K562 (cell line): ENCODE results near the gene EXOC3L1. TPM values are rescaled to one million over a fixed set of nuclear protein-coding genes. Genes with fewer than 3 reads are reported as not detected.

Experiments
- BDP1 ChIP-seq: IDR thresholded peaks from 3 replicates; pipeline ENCODE4 v1.6.1; 2011; ENCODE audit not compliant: insufficient read length, insufficient read depth
- COPS2 ChIP-seq: fragments of 450-650 bp; conservative IDR thresholded peaks from 2 replicates; pipeline ENCODE4 v1.6.1; 2016; ENCODE audit warnings: mild to moderate bottlenecking, moderate library complexity
- DNMT1 ChIP-seq: fragments of 450-650 bp; IDR thresholded peaks from 2 replicates; pipeline ENCODE4 v1.6.1; 2016; ENCODE audit warnings: antibody characterized with exemption, mild to moderate bottlenecking
- HMGN3 ChIP-seq: IDR thresholded peaks from 2 replicates; pipeline ENCODE4 v1.6.1; 2011; ENCODE audit warnings: borderline replicate concordance, low read depth, mild to moderate bottlenecking, mixed read lengths, low read length; ENCODE audit not compliant: insufficient read length; ENCODE audit errors: extremely low read depth
- HNRNPK ChIP-seq: fragments of 200-400 bp; formaldehyde crosslinking; IDR thresholded peaks from one replicate; pipeline ENCODE4 v1.6.1; 2018; ENCODE audit warnings: mild to moderate bottlenecking, low read depth, low read length; ENCODE audit not compliant: poor library complexity, severe bottlenecking
- HSF4 ChIP-seq: fragments of 250-450 bp; sonication (Bioruptor Pico); IDR thresholded peaks from 2 replicates; pipeline ENCODE4 v2.1.2; 2022; ENCODE audit warnings: mild to moderate bottlenecking, moderate library complexity, borderline replicate concordance
- ILF3 ChIP-seq: fragments of 450-650 bp; IDR thresholded peaks from 2 replicates; pipeline ENCODE4 v1.6.1; 2018; ENCODE audit warnings: antibody characterized with exemption, mild to moderate bottlenecking, moderate library complexity, borderline replicate concordance
- MAFK ChIP-seq: IDR thresholded peaks from 2 replicates; pipeline ENCODE4 v1.6.1; 2011; ENCODE audit warnings: low read length, improper control_type of control experiment
- MCM5 ChIP-seq: fragments of 450-650 bp; IDR thresholded peaks from 2 replicates; pipeline ENCODE4 v1.6.1; 2016; ENCODE audit warnings: low read depth
- MCM7 ChIP-seq, 2 experiments: fragments of 450-650 bp; IDR thresholded peaks; 2 replicates each; pipeline ENCODE4 v1.6.1; 2016 to 2018
- NFYB ChIP-seq: IDR thresholded peaks from 2 replicates; pipeline ENCODE4 v1.6.1; 2011; ENCODE audit warnings: mild to moderate bottlenecking, moderate library complexity; ENCODE audit not compliant: insufficient read length; ENCODE audit errors: extremely low read depth
- PHF21A ChIP-seq: fragments of 450-650 bp; IDR thresholded peaks from 2 replicates; pipeline ENCODE4 v1.6.1; 2017; ENCODE audit warnings: low read depth, borderline replicate concordance
- POLR2B ChIP-seq: fragments of 450-650 bp; IDR thresholded peaks from 2 replicates; pipeline ENCODE4 v1.6.1; 2018; ENCODE audit warnings: low read depth; ENCODE audit not compliant: partially characterized antibody
- POLR3G ChIP-seq: IDR thresholded peaks from 2 replicates; pipeline ENCODE4 v1.6.1; 2011; ENCODE audit not compliant: insufficient read length, insufficient replicate concordance; ENCODE audit errors: extremely low read depth
- PURB ChIP-seq: sonication (generic); formaldehyde crosslinking; IDR thresholded peaks from 2 replicates; pipeline ENCODE4 v1.9.0; 2021; ENCODE audit warnings: low read depth, mild to moderate bottlenecking, missing genetic modification reagents
- RHOXF2B ChIP-seq: fragments of 250-450 bp; sonication (Bioruptor Pico); conservative IDR thresholded peaks from 2 replicates; pipeline ENCODE4 v1.5.1; 2021
- TARDBP ChIP-seq: fragments of 450-650 bp; IDR thresholded peaks from 2 replicates; pipeline ENCODE4 v1.6.1; 2016
- ZC3H11A ChIP-seq: IDR thresholded peaks from 2 replicates; pipeline ENCODE4 v1.6.1; 2012; ENCODE audit warnings: low read depth, low read length, improper control_type of control experiment
- ZFP36 ChIP-seq: fragments of 150-350 bp; IDR thresholded peaks from 2 replicates; pipeline ENCODE4 v1.6.1; 2018; ENCODE audit warnings: low read length, low read depth; ENCODE audit not compliant: partially characterized antibody
- polyA plus RNA-seq, 8 experiments: library from polyadenylated mRNA; depleted of rRNA in 4 of 8; stranded (reverse) in 5 of 8; unstranded in 3 of 8; fragments of >200 nt; fragmentation: Nextera tagmentation in 2 of 8; fragmentation: Illumina TruSeq in 1 of 8; extraction: Ambion mirVana in 2 of 8; extraction: Trizol in 1 of 8; gene quantifications; 2 replicates each; pipeline versions ENCODE4 v1.2.1 to v1.2.3, GENCODE V29; 2011 to 2014; ENCODE audit warnings: inconsistent platforms in 1 of 8, missing spikeins in 1 of 8
- total RNA-seq, 7 experiments: library from RNA; depleted of rRNA in 6 of 7; stranded (reverse); fragments of >200 nt in 6 of 7; fragmentation: Illumina TruSeq in 2 of 7; extraction: Trizol in 2 of 7; gene quantifications; 2 replicates each; pipeline versions ENCODE4 v1.2.1 to v1.2.3, GENCODE V29; 2011 to 2021; ENCODE audit warnings: low replicate concordance in 1 of 7
- TF ChIP-seq, protein P1 (sequence below): fragments of 200-600 bp; sonication (generic); IDR thresholded peaks from one replicate; pipeline ENCODE4 v1.6.1; 2012; ENCODE audit warnings: mild to moderate bottlenecking, low read depth, low read length, inconsistent platforms

The EXOC3L1 gene
- total and polyA plus RNA-seq, 9 of the 15 experiments (the other 6 are each of a cell fraction or from before 2014, with no cell fraction given): 0.08 TPM; not detected in 8

DNA sequence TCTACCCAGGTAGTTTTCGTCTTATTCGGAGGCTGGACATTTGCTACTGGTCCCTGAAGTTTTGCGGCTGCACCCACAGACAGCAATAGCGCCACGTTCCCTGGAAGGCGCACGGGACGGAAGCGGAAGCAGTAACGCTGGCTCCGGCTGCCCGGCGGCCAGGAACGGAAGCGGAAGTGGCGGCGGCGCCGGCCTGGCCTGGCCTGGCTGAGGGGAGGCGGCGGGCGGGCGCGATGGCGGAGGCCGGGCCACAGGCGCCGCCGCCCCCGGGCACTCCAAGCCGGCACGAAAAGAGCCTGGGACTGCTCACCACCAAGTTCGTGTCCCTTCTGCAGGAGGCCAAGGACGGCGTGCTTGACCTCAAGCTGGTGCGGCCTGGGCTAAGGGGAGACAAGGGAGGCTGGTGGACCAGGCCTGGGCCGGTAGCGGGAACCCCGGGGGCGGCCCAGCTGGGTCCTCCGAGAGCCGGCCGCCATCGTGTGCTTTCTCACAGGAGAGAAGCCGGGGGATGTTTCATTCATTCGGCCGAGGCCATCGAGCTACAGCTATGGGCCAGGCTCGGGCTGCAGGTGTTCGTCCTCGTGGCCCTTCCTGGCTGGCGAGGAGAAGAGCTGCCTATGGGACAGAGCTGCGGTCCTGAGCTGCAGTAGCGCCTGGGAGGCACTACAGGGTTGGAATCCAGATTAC lies 2.2 kb upstream of the EXOC3L1 start, which contains the start of gene E2F4 (continued):
- TF ChIP-seq NFYB (no peak), RHOXF2B (CRISPR knock-in tag) (no peak), BDP1 (no peak), TARDBP (no peak), ZFP36 (peak; percentile 5), MAFK (no peak), MCM7 (IDR thresholded peaks at IDR 0.05) (no peak), DNMT1 (no peak), POLR2B (no peak), PHF21A (no peak), HNRNPK (no peak), ILF3 (no peak), HSF4 (CRISPR knock-in tag) (no peak), COPS2 (no peak), PURB (CRISPR knock-in tag) (no peak), ZC3H11A (no peak), HMGN3 (peak; percentile 51), MCM5 (no peak), POLR3G (no peak)
- TF ChIP-seq, protein P1, sequence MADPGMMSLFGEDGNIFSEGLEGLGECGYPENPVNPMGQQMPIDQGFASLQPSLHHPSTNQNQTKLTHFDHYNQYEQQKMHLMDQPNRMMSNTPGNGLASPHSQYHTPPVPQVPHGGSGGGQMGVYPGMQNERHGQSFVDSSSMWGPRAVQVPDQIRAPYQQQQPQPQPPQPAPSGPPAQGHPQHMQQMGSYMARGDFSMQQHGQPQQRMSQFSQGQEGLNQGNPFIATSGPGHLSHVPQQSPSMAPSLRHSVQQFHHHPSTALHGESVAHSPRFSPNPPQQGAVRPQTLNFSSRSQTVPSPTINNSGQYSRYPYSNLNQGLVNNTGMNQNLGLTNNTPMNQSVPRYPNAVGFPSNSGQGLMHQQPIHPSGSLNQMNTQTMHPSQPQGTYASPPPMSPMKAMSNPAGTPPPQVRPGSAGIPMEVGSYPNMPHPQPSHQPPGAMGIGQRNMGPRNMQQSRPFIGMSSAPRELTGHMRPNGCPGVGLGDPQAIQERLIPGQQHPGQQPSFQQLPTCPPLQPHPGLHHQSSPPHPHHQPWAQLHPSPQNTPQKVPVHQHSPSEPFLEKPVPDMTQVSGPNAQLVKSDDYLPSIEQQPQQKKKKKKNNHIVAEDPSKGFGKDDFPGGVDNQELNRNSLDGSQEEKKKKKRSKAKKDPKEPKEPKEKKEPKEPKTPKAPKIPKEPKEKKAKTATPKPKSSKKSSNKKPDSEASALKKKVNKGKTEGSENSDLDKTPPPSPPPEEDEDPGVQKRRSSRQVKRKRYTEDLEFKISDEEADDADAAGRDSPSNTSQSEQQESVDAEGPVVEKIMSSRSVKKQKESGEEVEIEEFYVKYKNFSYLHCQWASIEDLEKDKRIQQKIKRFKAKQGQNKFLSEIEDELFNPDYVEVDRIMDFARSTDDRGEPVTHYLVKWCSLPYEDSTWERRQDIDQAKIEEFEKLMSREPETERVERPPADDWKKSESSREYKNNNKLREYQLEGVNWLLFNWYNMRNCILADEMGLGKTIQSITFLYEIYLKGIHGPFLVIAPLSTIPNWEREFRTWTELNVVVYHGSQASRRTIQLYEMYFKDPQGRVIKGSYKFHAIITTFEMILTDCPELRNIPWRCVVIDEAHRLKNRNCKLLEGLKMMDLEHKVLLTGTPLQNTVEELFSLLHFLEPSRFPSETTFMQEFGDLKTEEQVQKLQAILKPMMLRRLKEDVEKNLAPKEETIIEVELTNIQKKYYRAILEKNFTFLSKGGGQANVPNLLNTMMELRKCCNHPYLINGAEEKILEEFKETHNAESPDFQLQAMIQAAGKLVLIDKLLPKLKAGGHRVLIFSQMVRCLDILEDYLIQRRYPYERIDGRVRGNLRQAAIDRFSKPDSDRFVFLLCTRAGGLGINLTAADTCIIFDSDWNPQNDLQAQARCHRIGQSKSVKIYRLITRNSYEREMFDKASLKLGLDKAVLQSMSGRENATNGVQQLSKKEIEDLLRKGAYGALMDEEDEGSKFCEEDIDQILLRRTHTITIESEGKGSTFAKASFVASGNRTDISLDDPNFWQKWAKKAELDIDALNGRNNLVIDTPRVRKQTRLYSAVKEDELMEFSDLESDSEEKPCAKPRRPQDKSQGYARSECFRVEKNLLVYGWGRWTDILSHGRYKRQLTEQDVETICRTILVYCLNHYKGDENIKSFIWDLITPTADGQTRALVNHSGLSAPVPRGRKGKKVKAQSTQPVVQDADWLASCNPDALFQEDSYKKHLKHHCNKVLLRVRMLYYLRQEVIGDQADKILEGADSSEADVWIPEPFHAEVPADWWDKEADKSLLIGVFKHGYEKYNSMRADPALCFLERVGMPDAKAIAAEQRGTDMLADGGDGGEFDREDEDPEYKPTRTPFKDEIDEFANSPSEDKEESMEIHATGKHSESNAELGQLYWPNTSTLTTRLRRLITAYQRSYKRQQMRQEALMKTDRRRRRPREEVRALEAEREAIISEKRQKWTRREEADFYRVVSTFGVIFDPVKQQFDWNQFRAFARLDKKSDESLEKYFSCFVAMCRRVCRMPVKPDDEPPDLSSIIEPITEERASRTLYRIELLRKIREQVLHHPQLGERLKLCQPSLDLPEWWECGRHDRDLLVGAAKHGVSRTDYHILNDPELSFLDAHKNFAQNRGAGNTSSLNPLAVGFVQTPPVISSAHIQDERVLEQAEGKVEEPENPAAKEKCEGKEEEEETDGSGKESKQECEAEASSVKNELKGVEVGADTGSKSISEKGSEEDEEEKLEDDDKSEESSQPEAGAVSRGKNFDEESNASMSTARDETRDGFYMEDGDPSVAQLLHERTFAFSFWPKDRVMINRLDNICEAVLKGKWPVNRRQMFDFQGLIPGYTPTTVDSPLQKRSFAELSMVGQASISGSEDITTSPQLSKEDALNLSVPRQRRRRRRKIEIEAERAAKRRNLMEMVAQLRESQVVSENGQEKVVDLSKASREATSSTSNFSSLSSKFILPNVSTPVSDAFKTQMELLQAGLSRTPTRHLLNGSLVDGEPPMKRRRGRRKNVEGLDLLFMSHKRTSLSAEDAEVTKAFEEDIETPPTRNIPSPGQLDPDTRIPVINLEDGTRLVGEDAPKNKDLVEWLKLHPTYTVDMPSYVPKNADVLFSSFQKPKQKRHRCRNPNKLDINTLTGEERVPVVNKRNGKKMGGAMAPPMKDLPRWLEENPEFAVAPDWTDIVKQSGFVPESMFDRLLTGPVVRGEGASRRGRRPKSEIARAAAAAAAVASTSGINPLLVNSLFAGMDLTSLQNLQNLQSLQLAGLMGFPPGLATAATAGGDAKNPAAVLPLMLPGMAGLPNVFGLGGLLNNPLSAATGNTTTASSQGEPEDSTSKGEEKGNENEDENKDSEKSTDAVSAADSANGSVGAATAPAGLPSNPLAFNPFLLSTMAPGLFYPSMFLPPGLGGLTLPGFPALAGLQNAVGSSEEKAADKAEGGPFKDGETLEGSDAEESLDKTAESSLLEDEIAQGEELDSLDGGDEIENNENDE: no peak
